Measurements from ENCODE around the gene RREB1.

DNA sequence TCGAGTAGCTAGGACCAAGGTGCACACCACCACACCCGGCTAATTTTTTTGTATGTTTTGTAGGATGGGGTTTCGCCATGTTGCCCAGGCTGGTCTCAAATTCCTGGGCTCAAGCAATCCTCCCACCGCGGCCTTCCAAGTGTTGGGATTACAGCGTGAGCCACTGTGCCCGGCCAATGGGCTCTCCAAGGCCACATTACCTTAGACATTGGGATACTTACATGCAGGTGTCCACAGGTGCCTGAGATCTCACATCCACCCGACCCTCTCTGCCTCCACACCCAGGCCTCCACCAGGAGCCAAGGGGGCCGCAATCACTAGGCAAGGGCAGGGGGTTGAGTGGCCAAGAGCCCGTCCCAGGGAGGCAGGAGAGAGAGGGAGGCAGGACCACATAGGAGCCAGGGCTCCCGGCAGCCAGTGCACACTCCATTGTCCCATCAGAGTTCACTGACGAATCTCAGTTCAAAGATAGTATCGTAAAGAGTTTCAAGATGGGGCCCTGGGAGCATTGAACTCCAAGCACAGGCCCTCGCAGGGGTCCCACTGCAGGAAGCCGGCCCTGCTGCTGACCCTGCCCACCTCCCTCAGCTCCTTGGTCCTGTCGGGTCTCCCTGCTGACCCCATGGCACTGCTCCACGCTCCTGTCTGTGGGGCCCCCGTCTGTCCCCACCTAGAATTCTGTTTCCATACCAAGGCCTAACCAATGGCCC, 149.9 kb downstream of the RREB1 start:
- TF ChIP-seq EZH2 (IDR thresholded peaks at IDR 0.05; ENCODE audit: insufficient read depth, poor library complexity, severe bottlenecking) (no peak), EZH2phosphoT487 (IDR thresholded peaks at IDR 0.05; ENCODE audit: insufficient read depth, low read depth) (no peak)
